Gastroesophageal sphincter (tissue), 4 donors: ENCODE measurements around the gene SYTL2. TPM values are rescaled to one million over a fixed set of nuclear protein-coding genes. Genes with fewer than 3 reads are reported as not detected.
"Not testable (repeated sequence)": the region's sequence is repeated elsewhere in the genome, so short reads cannot be mapped to it uniquely, and the experiment has no call there.

Experiments used
- ATAC-seq: fragments of 150-250 bp; one replicate; pipeline ENCODE4 v1.9.1; 2016; ENCODE audit warnings: mild to moderate bottlenecking, moderate library complexity
- H3K27ac ChIP-seq, 4 donors: fragments of 200-600 bp; sonication (generic) in 3 of 4; 1 replicate in 3 of 4; 2 replicates in 1 of 4; pipeline ENCODE4 v1.5.1; 2016 to 2019
- H3K27me3 ChIP-seq: fragments of 200-600 bp; sonication (generic); one replicate; pipeline ENCODE4 v1.5.1; 2019
- H3K36me3 ChIP-seq, 2 donors: fragments of 200-600 bp; sonication (generic); one replicate each; pipeline ENCODE4 v1.5.1; 2019; ENCODE audit warnings: control low read depth in 1 of 2
- H3K4me1 ChIP-seq, 3 donors: fragments of 200-600 bp; sonication (generic); 1 replicate in 2 of 3; 2 replicates in 1 of 3; pipeline ENCODE4 v1.5.1; 2016 to 2019; ENCODE audit warnings: control low read depth in 2 of 3
- H3K4me3 ChIP-seq, 2 donors: fragments of 200-600 bp; sonication (generic); one replicate each; pipeline ENCODE4 v1.5.1; 2019; ENCODE audit warnings: mild to moderate bottlenecking in 1 of 2, moderate library complexity in 1 of 2
- H3K9me3 ChIP-seq, 3 donors: fragments of 200-600 bp; sonication (generic); one replicate each; pipeline ENCODE4 v1.5.1; 2017 to 2019; ENCODE audit warnings: control low read depth in 2 of 3
- EP300 ChIP-seq: sonication (generic); formaldehyde crosslinking; IDR thresholded peaks from one replicate; pipeline ENCODE4 v1.6.1; 2017; ENCODE audit warnings: antibody characterized with exemption, mild to moderate bottlenecking
- POLR2A ChIP-seq, 2 donors: fragments of 450-650 bp; IDR thresholded peaks; one replicate each; pipeline ENCODE4 v1.6.1; 2017; ENCODE audit warnings: antibody characterized with exemption in 2 of 2, mild to moderate bottlenecking in 2 of 2, moderate library complexity in 1 of 2
- POLR2AphosphoS5 ChIP-seq: sonication (generic); formaldehyde crosslinking; IDR thresholded peaks from one replicate; pipeline ENCODE4 v1.6.1; 2017; ENCODE audit warnings: antibody characterized with exemption
- WGBS, 2 donors: methylation state at CpG; one replicate each; pipeline ENCODE4 v1.1.5; 2018; ENCODE audit warnings: low coverage in 1 of 2; 5-methylcytosine and 5-hydroxymethylcytosine counted together
- total RNA-seq, 4 donors: library from RNA; depleted of rRNA; stranded (reverse); fragments of >200 nt; gene quantifications; one replicate each; pipeline ENCODE4 v1.1.0, GENCODE V29; 2016
- TF ChIP-seq, protein P1 (sequence below), 4 experiments: fragments of 200-600 bp in 2 of 4; fragments of 450-650 bp in 2 of 4; sonication (generic) in 1 of 4; IDR thresholded peaks; one replicate each; pipeline ENCODE4 v1.5.1; 2017 to 2019; ENCODE audit warnings: antibody characterized with exemption in 4 of 4, mild to moderate bottlenecking in 2 of 4, moderate library complexity in 2 of 4

The SYTL2 gene
- total RNA-seq, 4 donors from 2014 or later, result 4.7 to 23.6 (median 8.4) TPM

DNA sequence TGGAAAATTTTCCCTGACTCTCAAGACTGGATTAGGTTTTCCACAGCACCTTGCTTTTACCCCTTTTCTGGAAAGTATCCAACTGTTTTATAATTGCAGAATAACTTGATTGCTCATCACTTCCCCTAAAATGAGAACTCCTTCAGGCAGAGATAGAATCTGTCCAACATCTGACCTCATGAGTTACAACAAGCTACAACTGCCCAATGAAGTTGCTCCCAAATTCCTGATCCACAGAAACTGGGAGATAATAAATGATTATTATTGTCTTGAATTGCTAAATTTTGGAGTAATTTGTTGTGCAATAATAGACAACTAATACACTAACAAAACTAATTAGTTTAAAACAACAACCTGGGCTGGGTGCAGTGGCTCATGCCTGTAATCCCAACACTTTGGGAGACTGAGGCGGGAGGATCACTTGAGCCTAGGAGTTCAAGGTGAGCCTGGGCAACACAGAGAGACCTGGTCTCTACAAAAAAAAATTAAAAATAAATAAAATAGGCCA is 34.2 kb upstream of the SYTL2 start:
- H3K4me1 ChIP-seq, result no peaks in the 10 kb centered on the region
- H3K27ac ChIP-seq, result no peak overlapping the region
- no peak for ATAC-seq
- H3K36me3 ChIP-seq, result no peaks in the 10 kb centered on the region
- no peaks in the 10 kb centered on the region for H3K9me3 ChIP-seq
- TF ChIP-seq POLR2AphosphoS5 (no peak), EP300 (no peak), POLR2A (IDR thresholded peaks at IDR 0.05) (no peak)
- TF ChIP-seq, protein P1, sequence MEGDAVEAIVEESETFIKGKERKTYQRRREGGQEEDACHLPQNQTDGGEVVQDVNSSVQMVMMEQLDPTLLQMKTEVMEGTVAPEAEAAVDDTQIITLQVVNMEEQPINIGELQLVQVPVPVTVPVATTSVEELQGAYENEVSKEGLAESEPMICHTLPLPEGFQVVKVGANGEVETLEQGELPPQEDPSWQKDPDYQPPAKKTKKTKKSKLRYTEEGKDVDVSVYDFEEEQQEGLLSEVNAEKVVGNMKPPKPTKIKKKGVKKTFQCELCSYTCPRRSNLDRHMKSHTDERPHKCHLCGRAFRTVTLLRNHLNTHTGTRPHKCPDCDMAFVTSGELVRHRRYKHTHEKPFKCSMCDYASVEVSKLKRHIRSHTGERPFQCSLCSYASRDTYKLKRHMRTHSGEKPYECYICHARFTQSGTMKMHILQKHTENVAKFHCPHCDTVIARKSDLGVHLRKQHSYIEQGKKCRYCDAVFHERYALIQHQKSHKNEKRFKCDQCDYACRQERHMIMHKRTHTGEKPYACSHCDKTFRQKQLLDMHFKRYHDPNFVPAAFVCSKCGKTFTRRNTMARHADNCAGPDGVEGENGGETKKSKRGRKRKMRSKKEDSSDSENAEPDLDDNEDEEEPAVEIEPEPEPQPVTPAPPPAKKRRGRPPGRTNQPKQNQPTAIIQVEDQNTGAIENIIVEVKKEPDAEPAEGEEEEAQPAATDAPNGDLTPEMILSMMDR (IDR thresholded peaks at IDR 0.05), result no peak
- WGBS, 2 donors, result 100% methylated on average over 1 of the region's 1 CpG; no CpG with 5 or more reads in 1 of the 2 donors
- H3K4me3 ChIP-seq, result no peak overlapping the region
- H3K27me3 ChIP-seq, result no peaks in the 10 kb centered on the region

DNA sequence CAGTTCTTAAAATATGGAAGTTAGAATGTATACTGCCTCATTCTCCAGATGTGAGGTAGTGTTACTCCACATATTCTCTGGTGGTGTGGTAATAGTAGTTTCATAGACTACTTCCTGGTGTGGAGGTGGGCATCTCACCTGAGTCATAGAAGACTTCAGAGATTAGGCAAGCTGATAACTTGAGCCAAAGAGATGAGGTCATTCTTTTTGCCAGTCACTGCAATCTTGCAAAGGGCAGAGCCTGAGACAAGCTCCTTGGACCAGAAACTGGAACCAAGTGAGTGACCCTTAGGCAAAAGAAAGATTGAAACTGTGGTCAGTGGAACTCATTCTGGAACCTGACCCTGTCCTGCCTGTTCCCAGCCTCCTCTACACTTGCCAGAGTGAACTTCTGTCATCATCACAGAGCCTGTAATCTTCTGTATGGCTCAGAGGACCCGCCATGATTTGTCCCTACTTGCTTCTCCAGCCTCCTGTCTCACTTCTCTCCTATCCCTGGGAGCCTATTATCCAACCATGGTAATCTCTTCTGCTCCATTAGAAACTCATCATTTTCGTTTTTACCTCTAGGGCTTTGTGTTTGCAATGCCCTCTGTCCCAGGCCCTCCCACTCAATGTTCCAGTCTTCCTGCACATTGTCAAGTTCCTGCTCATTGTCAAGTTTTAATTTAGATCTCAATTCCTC is 33.6 kb upstream of the SYTL2 start:
- Histone ChIP-seq H3K27ac (no peak overlapping the region), H3K4me3 (no peak overlapping the region), H3K36me3 (no peaks in the 10 kb centered on the region), H3K9me3 (no peaks in the 10 kb centered on the region), H3K4me1 (no peaks in the 10 kb centered on the region), H3K27me3 (no peaks in the 10 kb centered on the region)
- TF ChIP-seq, protein P1 (IDR thresholded peaks at IDR 0.05), result no peak
- TF ChIP-seq EP300 (no peak), POLR2A (IDR thresholded peaks at IDR 0.05) (no peak), POLR2AphosphoS5 (no peak)
- WGBS, 2 donors, result 41 to 49% methylated on average over 2 of the region's 2 CpGs
- no peak for ATAC-seq

DNA sequence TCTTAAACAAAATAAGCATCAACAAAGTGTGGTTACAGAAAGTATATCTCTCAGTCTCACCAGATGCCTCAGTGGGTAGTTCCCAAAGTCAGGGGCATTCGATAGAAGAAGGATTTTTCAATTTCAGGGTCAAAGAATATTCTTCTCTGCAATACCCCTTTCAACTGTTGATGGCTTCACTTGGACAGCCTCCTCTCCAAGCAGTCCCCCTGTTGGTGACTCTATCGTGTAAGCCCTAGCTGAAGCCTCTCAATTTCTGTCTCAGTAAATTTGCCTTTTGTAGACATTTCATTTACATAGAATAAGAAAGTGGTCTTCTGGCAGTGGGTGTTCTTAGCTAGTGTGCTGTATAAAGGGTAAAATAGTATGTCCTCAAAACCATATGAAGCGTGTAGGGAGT is 33.0 kb upstream of the SYTL2 start:
- TF ChIP-seq POLR2A (IDR thresholded peaks at IDR 0.05) (no peak), POLR2AphosphoS5 (no peak), EP300 (no peak)
- TF ChIP-seq, protein P1 (IDR thresholded peaks at IDR 0.05), result no peak
- Histone ChIP-seq H3K36me3 (no peaks in the 10 kb centered on the region), H3K27ac (no peak overlapping the region), H3K27me3 (no peaks in the 10 kb centered on the region), H3K9me3 (no peaks in the 10 kb centered on the region), H3K4me1 (no peaks in the 10 kb centered on the region), H3K4me3 (no peak overlapping the region)
- WGBS, 2 donors, result 95 to 97% methylated on average over 3 of the region's 3 CpGs
- ATAC-seq, result no peak

DNA sequence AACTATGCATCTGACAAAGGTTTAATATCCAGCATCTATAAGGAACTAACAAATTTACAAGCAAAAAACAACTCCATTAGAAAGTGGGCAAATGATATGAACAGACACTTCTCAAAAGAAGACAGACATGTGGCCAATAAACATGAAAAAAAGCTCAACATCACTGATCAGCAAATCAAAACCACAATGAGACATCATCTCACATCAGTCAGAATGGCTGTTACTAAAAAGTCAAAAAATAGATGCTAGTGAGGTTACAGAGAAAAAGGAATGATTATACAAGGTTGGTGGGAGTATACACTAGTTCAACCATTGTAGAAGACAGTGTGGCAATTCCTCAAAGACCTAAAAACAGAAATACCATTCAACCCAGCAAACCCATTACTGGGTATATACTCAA is 30.0 kb upstream of the SYTL2 start:
- not testable (repeated sequence) for H3K27ac ChIP-seq, H3K4me3 ChIP-seq, H3K4me1 ChIP-seq, H3K9me3 ChIP-seq, H3K27me3 ChIP-seq, H3K36me3 ChIP-seq, ATAC-seq

DNA sequence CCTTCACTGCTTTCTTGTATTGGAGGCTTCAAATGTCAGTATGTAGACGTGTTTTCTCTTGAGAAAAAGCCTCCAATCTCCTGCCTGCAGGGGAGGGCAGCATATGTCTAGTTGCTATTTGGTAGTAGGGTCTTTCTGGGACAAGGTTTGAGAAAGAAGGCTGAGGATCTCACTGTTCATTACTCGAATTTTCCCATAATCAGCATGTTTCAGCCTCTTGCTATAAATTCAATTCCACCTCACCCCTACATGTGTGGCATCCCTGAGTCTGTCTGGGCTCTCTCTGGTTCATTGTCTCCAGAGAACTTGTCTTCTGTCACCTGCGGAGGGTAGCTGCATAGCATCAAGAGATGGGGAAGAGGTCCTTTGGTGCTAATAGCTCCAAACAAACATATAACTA is 24.8 kb upstream of the SYTL2 start:
- no peak for TF ChIP-seq POLR2A (IDR thresholded peaks at IDR 0.05)
- Histone ChIP-seq H3K4me1 (no peaks in the 10 kb centered on the region), H3K9me3 (peaks cover 0 to 6% (median 0%) of the 10 kb centered on the region in 3 donors), H3K27me3 (no peaks in the 10 kb centered on the region), H3K36me3 (no peaks in the 10 kb centered on the region), H3K4me3 (no peak overlapping the region), H3K27ac (no peak overlapping the region)
- WGBS, 2 donors, result 90 to 92% methylated on average over 2 to 3 of the region's 3 CpGs
- no peak for ATAC-seq

DNA sequence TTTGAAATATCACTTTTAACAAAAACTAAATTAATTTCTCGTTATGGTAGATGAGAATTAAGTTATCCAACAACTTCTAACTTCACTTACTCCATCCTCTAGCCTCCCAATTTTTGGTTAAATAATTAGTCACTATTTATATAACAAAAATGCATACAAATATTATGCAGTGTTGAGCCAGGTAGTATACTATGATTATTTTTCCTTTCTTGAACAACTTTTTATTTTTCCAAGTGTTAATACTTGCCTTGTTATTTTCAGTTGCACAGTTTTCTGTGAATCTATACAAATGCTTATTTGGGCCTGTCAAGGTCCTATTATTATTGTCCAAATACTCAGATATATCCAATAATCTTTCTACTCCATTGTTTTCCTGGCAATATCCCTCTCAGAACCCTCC is 24.3 kb upstream of the SYTL2 start:
- H3K9me3 ChIP-seq, result peaks cover 0 to 6% (median 0%) of the 10 kb centered on the region in 3 donors
- no peak overlapping the region for H3K27ac ChIP-seq
- no peak for TF ChIP-seq POLR2AphosphoS5
- TF ChIP-seq EP300, result no peak
- TF ChIP-seq, protein P1 (IDR thresholded peaks at IDR 0.05), result no peak
- no peak for TF ChIP-seq POLR2A (IDR thresholded peaks at IDR 0.05)
- H3K4me1 ChIP-seq, result no peaks in the 10 kb centered on the region
- no peak overlapping the region for H3K4me3 ChIP-seq
- no peaks in the 10 kb centered on the region for H3K36me3 ChIP-seq
- 95 to 100% methylated on average over 1 of the region's 1 CpG for WGBS, 2 donors
- ATAC-seq, result no peak
- H3K27me3 ChIP-seq, result no peaks in the 10 kb centered on the region
